A673 (cell line): Measurements from ENCODE around the gene GYG1.

ENCODE experiments used
- EZH2 ChIP-seq: fragments of 200-600 bp; sonication (generic); IDR thresholded peaks from 2 replicates; pipeline ENCODE4 v1.6.1; 2017; ENCODE audit warnings: borderline replicate concordance, low read depth, mild to moderate bottlenecking, mixed read lengths, antibody characterized with exemption, low read length; ENCODE audit not compliant: poor library complexity, severe bottlenecking
- TF ChIP-seq, protein P1 (sequence below): fragments of 300-800, 200-600 bp; sonication (generic); conservative IDR thresholded peaks from 2 replicates; pipeline ENCODE4 v1.5.1; 2017; ENCODE audit warnings: low read depth, mild to moderate bottlenecking, antibody characterized with exemption, low read length, moderate library complexity, mixed read lengths

DNA sequence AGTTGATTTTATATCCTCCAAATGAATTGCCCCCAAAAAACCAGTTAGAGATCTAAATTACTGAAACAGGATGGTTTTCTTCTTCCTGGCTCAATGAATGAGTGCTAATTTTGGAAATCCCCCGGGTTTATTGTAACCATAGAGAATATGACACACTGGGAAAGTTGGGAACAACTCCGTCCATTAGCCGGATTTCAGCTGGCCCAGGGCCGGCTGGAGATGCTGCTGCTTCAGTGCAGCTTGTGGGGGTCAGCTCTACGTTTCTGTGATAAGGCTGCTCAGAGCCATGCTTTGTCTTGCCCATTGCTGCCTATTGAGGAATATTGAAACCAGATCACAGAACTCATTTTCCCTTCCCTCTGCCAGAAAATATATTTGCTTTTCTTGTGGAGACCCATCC is 20.3 kb downstream of the GYG1 start:
- TF ChIP-seq, protein P1, sequence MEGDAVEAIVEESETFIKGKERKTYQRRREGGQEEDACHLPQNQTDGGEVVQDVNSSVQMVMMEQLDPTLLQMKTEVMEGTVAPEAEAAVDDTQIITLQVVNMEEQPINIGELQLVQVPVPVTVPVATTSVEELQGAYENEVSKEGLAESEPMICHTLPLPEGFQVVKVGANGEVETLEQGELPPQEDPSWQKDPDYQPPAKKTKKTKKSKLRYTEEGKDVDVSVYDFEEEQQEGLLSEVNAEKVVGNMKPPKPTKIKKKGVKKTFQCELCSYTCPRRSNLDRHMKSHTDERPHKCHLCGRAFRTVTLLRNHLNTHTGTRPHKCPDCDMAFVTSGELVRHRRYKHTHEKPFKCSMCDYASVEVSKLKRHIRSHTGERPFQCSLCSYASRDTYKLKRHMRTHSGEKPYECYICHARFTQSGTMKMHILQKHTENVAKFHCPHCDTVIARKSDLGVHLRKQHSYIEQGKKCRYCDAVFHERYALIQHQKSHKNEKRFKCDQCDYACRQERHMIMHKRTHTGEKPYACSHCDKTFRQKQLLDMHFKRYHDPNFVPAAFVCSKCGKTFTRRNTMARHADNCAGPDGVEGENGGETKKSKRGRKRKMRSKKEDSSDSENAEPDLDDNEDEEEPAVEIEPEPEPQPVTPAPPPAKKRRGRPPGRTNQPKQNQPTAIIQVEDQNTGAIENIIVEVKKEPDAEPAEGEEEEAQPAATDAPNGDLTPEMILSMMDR: no peak
- no peak for TF ChIP-seq EZH2
